GM21423 (cell line): ENCODE measurements around the gene LINGO4.

Experiments used
- ATAC-seq: cut with Tn5 transposase; IDR thresholded peaks from one replicate; pipeline ENCODE4 v1.9.1; 2021; ENCODE audit warnings: mild to moderate bottlenecking, moderate library complexity; ENCODE audit not compliant: unreplicated experiment

Gene LINGO4, protein sequence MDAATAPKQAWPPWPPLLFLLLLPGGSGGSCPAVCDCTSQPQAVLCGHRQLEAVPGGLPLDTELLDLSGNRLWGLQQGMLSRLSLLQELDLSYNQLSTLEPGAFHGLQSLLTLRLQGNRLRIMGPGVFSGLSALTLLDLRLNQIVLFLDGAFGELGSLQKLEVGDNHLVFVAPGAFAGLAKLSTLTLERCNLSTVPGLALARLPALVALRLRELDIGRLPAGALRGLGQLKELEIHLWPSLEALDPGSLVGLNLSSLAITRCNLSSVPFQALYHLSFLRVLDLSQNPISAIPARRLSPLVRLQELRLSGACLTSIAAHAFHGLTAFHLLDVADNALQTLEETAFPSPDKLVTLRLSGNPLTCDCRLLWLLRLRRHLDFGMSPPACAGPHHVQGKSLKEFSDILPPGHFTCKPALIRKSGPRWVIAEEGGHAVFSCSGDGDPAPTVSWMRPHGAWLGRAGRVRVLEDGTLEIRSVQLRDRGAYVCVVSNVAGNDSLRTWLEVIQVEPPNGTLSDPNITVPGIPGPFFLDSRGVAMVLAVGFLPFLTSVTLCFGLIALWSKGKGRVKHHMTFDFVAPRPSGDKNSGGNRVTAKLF

DNA sequence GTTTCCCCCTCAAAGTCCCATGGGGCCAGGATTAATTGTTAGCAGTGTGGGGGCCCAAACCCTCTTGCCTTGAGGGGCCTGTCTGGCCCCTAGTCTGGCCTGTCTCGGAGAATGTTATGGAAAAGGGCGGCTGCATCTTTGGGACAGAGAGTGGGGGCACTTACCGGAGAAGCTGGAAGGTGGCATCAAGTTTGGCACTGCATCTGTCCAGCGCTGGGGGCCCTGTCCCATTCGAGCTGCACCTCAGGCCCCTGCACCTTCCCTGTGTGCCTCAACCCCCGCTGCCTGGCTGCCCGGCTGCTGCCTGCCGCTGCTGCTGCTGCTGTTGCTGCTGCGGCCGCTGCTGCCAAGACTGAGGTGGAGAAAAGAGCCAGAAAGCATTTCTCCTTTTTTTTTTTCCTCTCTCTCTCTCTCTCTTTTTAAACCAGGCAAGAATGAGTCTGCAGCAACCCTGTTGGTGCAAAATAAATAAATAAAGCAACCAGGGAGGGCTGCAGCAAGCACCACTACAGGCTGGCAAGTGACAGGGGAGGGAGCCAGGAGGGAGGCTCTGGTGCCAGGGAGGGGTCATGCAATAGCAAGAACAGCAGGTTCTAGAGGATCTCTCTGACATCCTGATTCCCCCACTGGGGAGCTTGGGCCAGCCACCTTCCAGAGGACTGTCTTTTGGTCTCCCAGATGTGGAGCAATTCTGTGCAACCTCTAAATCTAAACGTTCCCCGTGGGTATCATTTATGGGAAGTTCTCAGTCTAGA lies at the start of gene LINGO4:
LINGO4 (minus strand) TSS at position 354 of the 755 bp plus-strand sequence. CDS start 2,715 bp downstream, outside the sequence.
- ATAC-seq = no peak

DNA sequence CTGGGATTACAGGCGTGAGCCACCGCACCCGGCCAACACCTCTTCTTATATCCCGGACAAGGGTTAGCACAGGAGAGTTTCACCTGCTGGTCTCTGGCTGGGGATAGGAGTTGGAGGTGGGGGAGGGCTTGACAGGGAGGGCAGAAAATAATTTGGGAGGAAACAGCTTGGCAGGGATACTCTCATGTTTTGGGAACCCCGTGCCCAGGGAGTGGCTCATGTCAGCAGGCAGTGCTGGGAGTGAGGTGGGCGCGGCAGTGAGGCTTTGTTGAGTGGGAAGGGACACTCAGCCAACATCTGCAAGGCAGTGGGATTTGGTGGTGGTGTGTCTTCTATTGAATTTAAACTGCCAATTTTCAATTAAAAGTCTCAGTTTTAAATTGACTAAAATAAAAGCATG lies 49.4 kb upstream of the LINGO4 start:
- ATAC-seq = no peak

DNA sequence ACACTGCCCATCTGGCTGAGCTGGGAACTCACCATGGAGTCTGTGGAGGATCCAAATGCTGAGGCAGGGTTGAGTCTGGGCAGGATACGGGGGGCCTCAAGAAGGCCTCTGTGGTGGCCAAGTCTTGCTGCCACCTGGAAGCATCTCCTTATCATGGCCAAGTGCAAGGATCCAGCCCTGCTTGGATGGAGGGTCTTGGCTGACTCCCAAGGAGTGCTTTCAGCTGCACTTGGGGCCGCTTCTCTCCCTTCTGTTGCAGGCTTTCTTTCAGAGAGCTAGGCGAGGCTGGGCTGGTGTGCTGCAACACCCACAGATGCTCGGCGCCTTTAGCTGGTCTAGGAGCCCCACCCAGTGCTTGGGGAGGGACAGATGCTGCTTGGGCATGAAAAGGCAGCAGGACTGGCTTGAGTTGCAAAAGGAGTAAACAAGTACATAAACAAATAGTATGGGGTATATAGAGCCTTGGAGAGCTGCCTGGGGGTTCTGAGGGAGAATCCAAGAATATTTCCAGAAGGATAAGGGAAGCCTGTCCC lies 48.3 kb upstream of the LINGO4 start, which contains the start of gene THEM5:
THEM5 (minus strand) TSS at position 302 of the 533 bp plus-strand sequence; CDS start at position 155, 147 bp downstream.
- ATAC-seq = no peak

DNA sequence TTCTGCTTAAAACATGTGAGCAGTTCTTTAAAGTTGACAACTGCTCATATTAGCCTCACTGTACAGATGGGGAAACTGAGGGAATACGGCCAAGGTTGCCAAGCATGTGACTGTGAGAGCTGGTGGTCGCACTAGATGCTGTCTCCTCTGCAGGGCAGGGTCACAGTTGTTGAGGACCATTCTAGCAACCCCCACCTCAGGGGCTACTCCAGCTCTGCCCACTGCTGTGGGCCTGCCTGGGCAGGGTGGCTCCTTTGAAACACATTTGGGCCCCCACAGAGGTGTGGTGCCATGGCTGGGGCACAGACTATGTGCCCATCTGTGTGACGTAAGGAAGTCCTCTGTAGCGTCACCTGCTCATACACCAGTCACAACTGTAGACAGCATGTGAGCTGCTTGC lies 47.5 kb upstream of the LINGO4 start:
- ATAC-seq = no peak

DNA sequence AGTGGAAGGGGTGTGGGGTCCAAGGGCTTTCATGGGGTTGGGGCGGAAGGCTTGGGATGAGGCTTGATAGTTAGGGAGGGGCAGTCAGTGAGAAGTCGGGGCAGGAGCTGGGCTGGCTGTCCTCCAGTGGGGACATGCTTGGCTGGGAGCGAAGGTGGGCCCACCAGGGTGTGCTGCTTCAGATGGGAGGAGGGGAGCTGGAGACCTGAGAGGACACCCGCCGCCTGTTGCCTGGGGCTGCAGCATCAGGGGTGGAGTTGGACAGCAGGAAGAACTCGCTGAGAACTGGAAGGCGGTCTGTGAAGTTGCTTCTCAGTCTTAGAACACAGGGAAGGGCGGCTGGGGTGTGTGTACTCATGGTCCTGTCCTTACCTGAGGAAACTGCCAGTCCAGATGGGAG lies 46.7 kb upstream of the LINGO4 start:
- ATAC-seq = no peak

DNA sequence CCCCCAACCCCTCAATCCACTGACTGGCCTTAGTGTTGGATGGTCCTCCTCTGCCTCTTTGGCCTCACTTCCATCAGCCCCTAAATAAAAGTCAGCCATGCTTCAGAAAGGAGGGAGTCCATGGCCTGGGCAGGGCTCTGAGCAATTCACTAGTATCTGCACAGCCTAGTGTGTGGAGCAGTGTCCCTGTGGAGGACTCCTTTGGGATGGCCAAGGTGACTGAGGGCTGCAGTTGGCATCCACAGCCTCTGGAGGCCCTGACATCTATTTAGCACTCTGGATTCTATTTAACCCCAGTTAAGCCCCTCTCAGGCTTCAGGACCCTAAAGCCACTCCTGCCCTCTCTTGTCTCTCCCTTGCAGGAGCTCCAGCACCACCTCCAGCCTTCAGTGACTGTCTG lies 44.7 kb upstream of the LINGO4 start:
- ATAC-seq = no peak

DNA sequence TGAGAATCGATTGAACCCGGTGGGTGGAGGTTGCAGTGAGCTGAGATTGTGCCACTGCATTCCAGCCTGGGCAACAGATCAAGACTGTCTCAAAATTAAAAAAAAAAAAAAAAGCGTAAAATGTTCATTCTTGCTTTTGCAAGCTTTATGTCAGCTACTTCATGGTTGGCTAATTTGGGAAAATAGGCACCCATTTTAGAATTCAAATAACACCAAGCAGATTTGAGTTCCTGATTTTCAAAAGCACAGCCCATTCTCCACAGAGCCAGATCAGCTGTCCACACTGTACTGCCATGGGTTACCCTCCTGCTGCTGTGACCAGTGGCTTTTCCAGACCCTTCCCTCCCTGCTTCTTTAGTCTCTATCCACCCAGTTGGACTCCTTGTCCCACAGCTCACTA lies 43.9 kb upstream of the LINGO4 start:
- no peak for ATAC-seq

DNA sequence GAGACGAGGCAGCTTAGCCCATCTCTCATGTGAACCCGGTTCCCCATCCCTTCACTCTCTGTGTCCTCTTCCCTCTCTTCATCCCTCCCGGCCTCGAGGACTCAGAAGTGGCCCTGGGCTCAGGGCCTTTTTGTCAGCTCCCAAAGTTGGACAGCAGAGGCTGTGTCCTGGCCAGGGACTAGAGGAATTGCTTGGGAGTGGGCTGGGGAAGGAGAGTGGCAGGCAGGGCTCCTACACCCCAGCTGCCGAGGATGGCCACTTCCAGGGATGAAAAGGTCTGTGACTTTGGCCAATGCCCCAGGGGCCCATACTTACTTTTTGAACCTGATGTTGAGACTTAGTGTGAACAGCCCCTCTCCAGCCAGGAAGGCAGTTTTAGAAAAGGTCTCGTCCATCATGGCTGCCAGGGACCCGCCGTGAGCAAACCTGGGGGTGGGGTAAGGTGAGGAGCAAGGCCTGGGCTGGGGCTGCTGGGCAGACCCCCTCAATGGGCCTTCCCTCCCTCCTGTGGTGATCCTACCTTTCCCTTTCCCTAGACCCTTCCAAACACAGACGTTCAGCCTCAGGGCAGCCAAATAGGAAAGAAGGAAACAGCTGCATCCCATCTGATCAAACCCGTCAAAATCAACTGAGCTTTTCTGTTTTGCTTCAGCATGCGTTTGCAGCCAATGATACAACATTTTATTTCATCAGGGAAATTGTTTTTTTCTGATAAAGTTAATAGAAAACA lies 42.8 kb upstream of the LINGO4 start:
- no peak for ATAC-seq

DNA sequence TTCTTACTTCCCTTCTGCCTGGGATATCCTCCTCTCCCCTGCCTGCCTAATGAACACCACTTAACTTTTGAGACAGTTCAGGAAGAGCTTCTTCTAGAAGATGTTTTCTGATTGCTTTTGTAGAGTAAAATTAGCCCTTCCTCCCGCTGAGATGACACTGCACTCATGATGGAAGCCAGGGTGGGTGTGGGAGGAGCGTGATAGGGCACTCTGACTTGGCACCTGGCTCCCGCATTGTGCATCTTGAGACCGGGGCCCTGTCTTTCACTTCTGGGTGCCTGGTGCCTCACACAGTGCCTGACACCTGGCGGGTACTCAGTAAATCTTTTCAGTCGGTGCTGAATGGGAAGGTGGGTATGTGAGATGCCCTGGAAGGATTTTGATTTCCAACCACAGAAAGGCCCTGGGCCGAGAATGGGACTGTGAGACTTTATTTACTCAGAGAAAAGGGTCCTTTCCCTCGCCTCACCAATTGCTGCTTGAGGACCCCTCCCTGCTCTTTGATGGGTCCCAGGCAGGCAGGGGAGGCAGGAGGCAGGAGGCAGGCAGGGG lies 41.5 kb upstream of the LINGO4 start:
- ATAC-seq = no peak

DNA sequence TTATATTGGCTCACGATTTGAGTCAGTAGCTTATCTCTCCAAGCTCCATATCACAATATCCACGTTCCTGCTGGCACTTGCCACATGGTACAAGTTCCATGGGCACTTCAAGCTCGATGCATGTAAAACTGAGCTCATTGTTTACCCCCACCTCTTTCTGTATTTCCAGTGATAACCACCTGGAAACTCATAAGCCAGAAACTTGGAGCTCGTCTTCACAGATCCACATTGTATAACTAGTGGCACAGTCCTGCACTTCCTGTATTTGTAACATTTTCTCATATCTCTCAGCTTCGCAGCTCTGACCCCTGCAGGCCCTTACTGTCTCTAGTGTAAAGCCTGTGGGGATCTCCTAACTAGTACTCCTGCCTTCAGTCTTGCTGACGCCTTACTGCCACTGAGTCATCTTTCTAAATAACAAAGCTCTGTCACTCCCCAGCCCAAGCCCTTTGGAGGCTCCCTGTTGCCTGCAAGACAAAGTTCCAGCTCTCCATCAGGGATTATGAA lies 40.9 kb upstream of the LINGO4 start:
- no peak for ATAC-seq

DNA sequence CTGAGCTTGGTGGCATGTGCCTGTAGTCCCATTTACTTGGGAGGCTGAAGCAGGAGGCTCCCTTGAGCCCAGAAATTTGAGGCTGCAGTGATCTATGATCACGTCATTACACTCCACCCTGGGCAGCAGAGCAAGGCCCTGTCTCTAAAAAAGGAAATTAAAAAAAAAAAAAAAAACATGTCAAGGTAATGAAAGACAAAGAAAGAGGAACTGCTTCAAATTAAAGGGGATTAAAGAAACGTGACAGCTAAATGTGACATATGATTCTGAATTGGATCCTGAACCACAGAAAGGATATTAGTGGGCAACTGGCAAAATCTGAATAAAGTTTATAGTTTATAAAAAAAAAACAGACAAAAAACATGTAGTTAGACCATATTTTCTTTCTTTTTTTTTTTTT lies 38.2 kb upstream of the LINGO4 start:
- ATAC-seq = no peak

DNA sequence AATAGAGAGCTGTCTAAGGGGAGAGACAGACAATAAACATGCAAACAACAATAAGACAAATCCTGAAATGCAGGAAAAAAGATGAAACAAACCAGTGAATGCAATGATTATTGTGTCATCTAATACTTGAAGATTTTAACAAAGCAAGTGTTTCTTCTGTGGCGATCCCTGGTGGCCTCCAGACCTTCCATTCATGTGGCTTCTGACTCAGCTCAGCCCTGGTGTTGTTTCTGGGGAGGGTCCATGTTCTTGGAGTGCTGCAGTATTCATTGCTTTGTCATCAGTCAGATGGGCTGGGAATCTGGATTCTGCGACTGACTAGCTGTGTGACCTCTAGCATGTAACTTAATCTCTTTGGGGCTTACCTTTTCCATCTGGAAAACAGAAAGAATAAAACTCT lies 35.9 kb upstream of the LINGO4 start:
- no peak for ATAC-seq

DNA sequence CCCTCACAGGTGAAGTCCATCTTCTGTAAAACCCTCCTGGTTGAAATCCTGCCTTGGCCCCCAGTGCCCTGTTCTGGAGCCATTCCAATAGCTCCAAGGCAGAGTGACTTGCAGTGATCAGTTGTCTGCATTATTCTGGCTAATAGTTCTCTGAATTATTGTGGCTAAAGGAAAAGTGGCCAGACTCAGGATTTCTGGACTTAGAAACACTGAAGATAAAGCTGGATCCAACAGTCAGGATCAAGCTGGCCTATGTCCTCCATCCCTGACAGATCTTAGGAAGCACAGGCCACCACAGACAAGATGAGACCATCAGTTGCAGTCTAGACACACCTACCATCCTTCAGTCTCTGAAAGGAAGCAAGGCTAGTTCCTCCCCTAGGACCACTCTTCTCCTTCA lies 35.2 kb upstream of the LINGO4 start:
- ATAC-seq = no peak

DNA sequence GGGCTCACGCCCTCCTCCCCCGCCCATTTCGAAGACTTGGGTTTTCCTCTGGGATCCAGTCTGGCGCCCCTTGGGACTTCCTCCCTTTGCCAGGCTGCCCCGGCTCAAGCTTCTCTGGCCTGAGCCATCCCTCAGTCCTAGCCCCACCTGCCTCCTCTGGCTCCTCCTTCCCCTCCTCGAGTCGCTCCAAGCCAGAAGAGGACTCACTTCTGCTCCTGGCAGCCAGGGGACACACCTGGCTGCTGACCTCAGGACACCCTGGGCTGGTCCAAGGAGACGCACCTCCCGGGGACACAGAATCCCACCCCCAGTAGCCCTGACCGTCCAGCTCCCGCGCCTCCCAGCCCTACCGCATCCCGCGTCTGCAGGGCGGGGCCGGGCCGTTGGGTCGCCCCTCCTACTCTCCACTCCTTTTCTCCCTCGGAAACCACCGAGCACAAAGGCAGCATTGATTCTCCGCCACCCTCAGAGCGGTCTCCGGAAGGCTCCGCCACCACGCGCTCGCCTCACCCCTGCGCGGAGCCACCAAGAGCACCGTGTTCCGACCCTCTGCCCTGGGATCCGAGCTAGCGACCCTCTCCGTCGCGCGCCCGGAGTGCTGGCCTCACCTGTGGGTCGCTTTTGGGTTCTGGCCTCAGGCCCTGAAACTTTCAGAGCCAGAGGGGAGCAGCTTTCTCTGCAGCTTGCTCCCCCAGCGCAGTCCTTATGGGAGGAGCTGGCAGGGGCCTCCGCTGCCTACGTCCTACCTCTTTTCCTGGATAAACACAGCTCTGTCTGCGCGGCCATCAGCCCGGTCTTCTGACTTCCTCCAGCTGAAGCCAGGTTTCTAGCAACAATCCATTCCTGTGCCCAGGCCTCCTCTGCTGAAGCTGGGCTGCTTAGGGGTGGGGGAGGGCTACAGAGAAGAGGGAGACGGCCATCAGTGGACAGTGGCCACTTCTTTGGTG lies 34.5 kb upstream of the LINGO4 start, which contains the start of gene C2CD4D:
C2CD4D (minus strand) TSS at position 364 of the 947 bp plus-strand sequence. CDS start 831 bp downstream, outside the sequence.
- ATAC-seq = peak; percentile 42

DNA sequence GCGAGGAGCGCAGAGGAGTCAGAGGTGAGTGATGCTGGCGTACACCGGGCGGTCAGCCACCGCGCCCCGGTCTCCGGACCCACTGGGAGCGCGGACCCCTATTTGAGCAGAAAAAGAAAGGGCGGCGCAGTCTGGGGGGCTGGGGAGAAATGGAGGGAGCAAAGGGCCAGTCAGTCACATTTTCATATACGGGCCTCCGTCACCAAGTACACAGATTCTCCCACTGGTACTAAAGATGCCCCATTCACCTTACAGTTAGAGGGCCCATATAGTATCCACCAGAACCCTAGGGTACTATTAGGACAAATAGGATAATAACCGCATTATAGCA lies 33.8 kb upstream of the LINGO4 start:
- no peak for ATAC-seq

DNA sequence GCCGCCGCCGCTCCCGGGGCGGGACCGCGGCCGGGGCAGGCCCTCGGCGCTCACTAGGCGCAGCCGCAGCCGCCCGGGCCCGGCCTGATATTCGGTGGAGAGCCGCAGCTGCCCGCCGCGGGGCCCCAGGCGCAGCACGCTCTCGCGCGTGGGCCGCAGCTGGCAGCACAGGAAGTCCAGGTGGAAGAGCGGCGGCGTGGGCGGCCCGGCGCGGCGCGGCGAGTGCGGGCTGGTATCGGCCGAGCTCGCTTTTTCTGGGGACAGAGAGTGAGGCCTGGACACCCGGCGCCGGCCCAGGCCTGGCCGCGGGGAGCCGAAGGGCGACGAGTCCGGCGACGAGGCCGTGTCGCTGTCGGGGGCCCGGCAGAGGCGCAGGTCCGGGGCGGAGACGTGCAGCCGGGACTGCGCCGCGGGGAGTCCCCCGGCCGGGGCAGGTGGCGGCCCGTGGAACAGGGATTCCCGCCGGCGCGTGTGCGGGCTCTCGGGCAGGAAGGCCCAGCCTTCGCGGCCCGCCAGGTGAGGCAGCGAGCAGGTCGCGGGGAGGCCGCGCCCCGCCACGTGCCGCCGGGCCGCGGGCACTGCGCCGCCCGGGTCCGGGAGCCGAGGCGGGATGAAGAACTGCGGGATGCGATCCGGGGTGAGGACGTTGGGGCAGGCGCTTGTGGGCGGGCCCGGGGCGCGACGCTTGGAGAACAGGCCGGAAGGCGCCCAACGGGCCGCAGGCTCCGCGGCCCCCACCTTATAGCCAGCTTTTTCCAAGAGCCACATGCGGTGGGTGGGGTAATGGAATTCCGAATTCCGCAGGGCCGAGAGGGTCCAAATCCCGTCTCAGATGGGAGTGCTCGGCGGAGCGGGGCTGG lies 33.2 kb upstream of the LINGO4 start:
- no peak for ATAC-seq

DNA sequence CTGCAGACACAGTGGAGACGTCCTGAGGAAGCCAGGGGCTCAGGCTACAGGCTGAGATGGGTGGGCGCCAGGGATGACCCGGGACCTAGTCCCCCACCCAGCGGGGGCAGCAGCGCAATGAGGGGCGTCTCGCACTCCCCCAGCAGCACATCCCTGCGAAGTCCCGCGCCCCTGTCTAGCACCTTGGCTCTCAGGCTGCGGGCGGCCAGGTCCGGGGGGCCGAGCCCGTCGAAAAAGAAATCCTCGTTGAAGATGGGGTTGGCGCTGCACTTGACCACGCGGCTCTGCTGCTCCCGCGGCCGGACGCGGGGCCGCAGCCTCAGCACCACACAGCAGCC lies 32.6 kb upstream of the LINGO4 start:
- ATAC-seq = no peak

DNA sequence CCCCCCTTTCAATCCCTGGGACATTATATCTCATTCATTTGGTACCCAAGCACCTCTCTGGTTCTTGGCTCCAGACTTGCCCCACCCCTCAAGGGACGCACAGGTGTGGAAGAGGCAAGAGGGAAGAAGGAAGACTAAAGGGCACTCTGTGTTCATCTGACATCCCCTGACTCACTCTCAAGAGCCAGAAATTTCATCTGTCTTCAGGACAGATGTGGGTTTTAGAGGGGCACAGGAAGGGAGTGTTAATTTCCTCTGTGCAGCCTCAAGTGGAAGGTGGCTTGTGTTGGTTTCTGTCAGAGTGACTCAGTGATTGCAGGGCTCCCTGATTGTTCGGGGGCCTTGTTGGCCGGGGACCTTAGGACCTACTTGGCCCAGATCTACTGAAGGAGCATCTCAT lies 32.0 kb upstream of the LINGO4 start:
- no peak for ATAC-seq
